ENCODE data around the gene ADPGK.

The ADPGK gene

GRCh38 chr15:72787526-72787925 is 4.0 kb upstream of the ADPGK start:
- DNase-seq, result no peak

- no peak for DNase-seq
Measured at GRCh38 chr15:72786676-72787345, 3.3 kb upstream of the ADPGK start.

- DNase-seq, result no peak
Measured at GRCh38 chr15:72786242-72786641, 2.7 kb upstream of the ADPGK start.

GRCh38 chr15:72785841-72786240 is 2.3 kb upstream of the ADPGK start:
- no peak for DNase-seq

- DNase-seq, result no peak
Measured at GRCh38 chr15:72785432-72785831, 1.9 kb upstream of the ADPGK start.

GRCh38 chr15:72784456-72784876 is 908 bp upstream of the ADPGK start:
- no peak for DNase-seq

GRCh38 chr15:72783004-72783639 is 436 bp downstream of the ADPGK start:
- peak; percentile 80 to 84 for DNase-seq

- no peak for DNase-seq
Measured at GRCh38 chr15:72782274-72783003, 1.1 kb downstream of the ADPGK start.

GRCh38 chr15:72781631-72782030 is 1.9 kb downstream of the ADPGK start:
- no peak for DNase-seq

GRCh38 chr15:72778796-72779195 is 4.8 kb downstream of the ADPGK start:
- DNase-seq, result no peak

- DNase-seq, result peak; percentile 32 to 52
Measured at GRCh38 chr15:72774696-72775383, 8.7 kb downstream of the ADPGK start.

- DNase-seq, result no peak
Measured at GRCh38 chr15:72771329-72771725, 12.2 kb downstream of the ADPGK start.

- peak; percentile 6 to 29 for DNase-seq
Measured at GRCh38 chr15:72770673-72771328, 12.8 kb downstream of the ADPGK start.

- DNase-seq, result no peak
Measured at GRCh38 chr15:72766780-72767179, 16.8 kb downstream of the ADPGK start.

- DNase-seq, result no peak
Measured at GRCh38 chr15:72766025-72766424, 17.5 kb downstream of the ADPGK start.

GRCh38 chr15:72764656-72765055 is 18.9 kb downstream of the ADPGK start:
- DNase-seq, result no peak

- DNase-seq, result no peak
Measured at GRCh38 chr15:72760590-72761260, 22.8 kb downstream of the ADPGK start.

- no peak for DNase-seq
Measured at GRCh38 chr15:72758182-72758581, 25.4 kb downstream of the ADPGK start.

- DNase-seq, result no peak
Measured at GRCh38 chr15:72754096-72754495, 29.5 kb downstream of the ADPGK start.

- DNase-seq, result peak; percentile 91
Measured at GRCh38 chr15:72751751-72752455, 31.7 kb downstream of the ADPGK start.

- DNase-seq, result no peak
Measured at GRCh38 chr15:72749700-72750099, 33.9 kb downstream of the ADPGK start.

GRCh38 chr15:72740219-72740618 is 43.3 kb downstream of the ADPGK start:
- DNase-seq, result no peak

Data from Kasumi-1 (cell line).